Neural cell (in vitro differentiated cells): ENCODE data around the gene TOP2B. TPM values are rescaled to one million over a fixed set of nuclear protein-coding genes. Genes with fewer than 3 reads are reported as not detected.

Experiments used
- H2AFZ ChIP-seq: fragments of 200-600, 300-800 bp; sonication (generic), shearing (Covaris generic); 2 replicates; pipeline ENCODE4 v1.6.0; 2014; ENCODE audit warnings: low read depth, mild to moderate bottlenecking, antibody characterized with exemption, low read length, moderate library complexity
- H3F3A ChIP-seq: fragments of 200-600 bp; shearing (Covaris generic); 2 replicates; pipeline ENCODE4 v1.6.1; 2016; ENCODE audit warnings: mild to moderate bottlenecking, moderate library complexity, mixed read lengths, antibody characterized with exemption, low read length; ENCODE audit not compliant: insufficient read depth, poor library complexity, severe bottlenecking
- H3K27ac ChIP-seq: fragments of 200-600, 300-800 bp; sonication (generic), shearing (Covaris generic); 2 replicates; pipeline ENCODE4 v1.5.1; 2014; ENCODE audit warnings: mild to moderate bottlenecking, low read length, moderate library complexity
- H3K27me3 ChIP-seq: fragments of 300-800, 200-600 bp; sonication (generic), shearing (Covaris generic); 2 replicates; pipeline ENCODE4 v1.6.0; 2014; ENCODE audit warnings: mild to moderate bottlenecking, low read depth, low read length, moderate library complexity; ENCODE audit not compliant: insufficient read depth
- H3K36me3 ChIP-seq: fragments of 300-800, 200-600 bp; sonication (generic), shearing (Covaris generic); 2 replicates; pipeline ENCODE4 v1.5.1; 2014; ENCODE audit warnings: mild to moderate bottlenecking, antibody characterized with exemption, low read length, moderate library complexity; ENCODE audit not compliant: insufficient read depth
- H3K4me2 ChIP-seq: fragments of 300-800, 200-600 bp; sonication (generic), shearing (Covaris generic); 2 replicates; pipeline ENCODE4 v1.6.0; 2014; ENCODE audit warnings: mild to moderate bottlenecking, low read length
- H3K4me3 ChIP-seq: fragments of 300-800, 200-600 bp; sonication (generic), shearing (Covaris generic); 2 replicates; pipeline ENCODE4 v1.5.1; 2014; ENCODE audit warnings: mild to moderate bottlenecking, low read length, moderate library complexity
- H3K79me2 ChIP-seq: fragments of 200-600 bp; shearing (Covaris generic); replicated peaks from 2 replicates; pipeline ENCODE4 v1.6.0; 2014; ENCODE audit warnings: mild to moderate bottlenecking, low read length, moderate library complexity; ENCODE audit not compliant: insufficient read depth
- H3K9ac ChIP-seq: fragments of 300-800, 200-600 bp; sonication (generic), shearing (Covaris generic); 2 replicates; pipeline ENCODE4 v1.6.1; 2016; ENCODE audit warnings: mild to moderate bottlenecking, low read length, mixed read lengths
- H3K9me2 ChIP-seq: fragments of 200-600 bp; shearing (Covaris generic); 2 replicates; pipeline ENCODE4 v1.6.1; 2016; ENCODE audit warnings: mild to moderate bottlenecking, low read length, mixed read lengths; ENCODE audit not compliant: insufficient read depth
- H3K9me3 ChIP-seq: fragments of 200-600, 300-800 bp; sonication (generic), shearing (Covaris generic); 2 replicates; pipeline ENCODE4 v1.6.1; 2016; ENCODE audit warnings: mild to moderate bottlenecking, mixed run types, low read length, moderate library complexity, mixed read lengths
- H4K20me1 ChIP-seq: fragments of 200-600 bp; shearing (Covaris generic); 2 replicates; pipeline ENCODE4 v1.6.1; 2016; ENCODE audit warnings: mild to moderate bottlenecking, mixed run types; ENCODE audit not compliant: insufficient read depth
- CTCF ChIP-seq: fragments of 450-650 bp; IDR thresholded peaks from 2 replicates; pipeline ENCODE4 v1.5.1; 2014; ENCODE audit warnings: antibody characterized with exemption, mild to moderate bottlenecking, moderate library complexity; ENCODE audit not compliant: poor library complexity, severe bottlenecking
- EP300 ChIP-seq: fragments of 450-650 bp; conservative IDR thresholded peaks from 2 replicates; pipeline ENCODE4 v1.6.1; 2014; ENCODE audit warnings: antibody characterized with exemption, mild to moderate bottlenecking, moderate library complexity; ENCODE audit not compliant: poor library complexity, severe bottlenecking
- EZH2 ChIP-seq: fragments of 200-600, 300-800 bp; shearing (Covaris generic), sonication (generic); IDR thresholded peaks from 2 replicates; pipeline ENCODE4 v1.6.1; 2014; ENCODE audit warnings: antibody characterized with exemption, low read length, borderline replicate concordance, mild to moderate bottlenecking; ENCODE audit not compliant: insufficient read depth, poor library complexity, severe bottlenecking
- MXI1 ChIP-seq: fragments of 450-650 bp; conservative IDR thresholded peaks from 2 replicates; pipeline ENCODE4 v1.6.1; 2014; ENCODE audit warnings: antibody characterized with exemption, mild to moderate bottlenecking; ENCODE audit not compliant: poor library complexity, severe bottlenecking
- POLR2AphosphoS5 ChIP-seq: IDR thresholded peaks from 2 replicates; pipeline ENCODE4 v1.6.1; 2012
- RAD21 ChIP-seq: fragments of 450-650 bp; conservative IDR thresholded peaks from 2 replicates; pipeline ENCODE4 v1.6.1; 2014; ENCODE audit warnings: antibody characterized with exemption, mild to moderate bottlenecking, moderate library complexity
- REST ChIP-seq: IDR thresholded peaks from 2 replicates; pipeline ENCODE4 v1.6.1; 2012; ENCODE audit warnings: borderline replicate concordance
- SMC3 ChIP-seq: fragments of 450-650 bp; conservative IDR thresholded peaks from 2 replicates; pipeline ENCODE4 v1.6.1; 2014; ENCODE audit warnings: antibody characterized with exemption, mild to moderate bottlenecking, moderate library complexity; ENCODE audit not compliant: poor library complexity
- TAF1 ChIP-seq: IDR thresholded peaks from 2 replicates; pipeline ENCODE4 v1.6.1; 2012; ENCODE audit warnings: low read depth
- polyA plus RNA-seq: library from polyadenylated mRNA; depleted of rRNA; stranded (reverse); fragments of >200 nt; gene quantifications from 2 replicates; pipeline ENCODE4 v1.2.3, GENCODE V29; 2014

Gene TOP2B
- polyA plus RNA-seq, 1 donor from 2014 or later: 440 TPM

- Histone ChIP-seq H3K27ac (no peak overlapping the region), H3F3A (peaks cover 4% of the 10 kb centered on the region), H3K9me3 (no peaks in the 10 kb centered on the region), H3K4me3 (no peak overlapping the region), H3K4me2 (no peak overlapping the region), H3K79me2 (no peaks in the 10 kb centered on the region), H4K20me1 (no peaks in the 10 kb centered on the region), H3K36me3 (peaks cover 17% of the 10 kb centered on the region), H3K9ac (no peak overlapping the region), H2AFZ (no peak overlapping the region), H3K27me3 (no peaks in the 10 kb centered on the region), H3K9me2 (no peaks in the 10 kb centered on the region)
- no peak for TF ChIP-seq CTCF
- no peak for TF ChIP-seq REST
Measured at GRCh38 chr3:25619382-25619781, 45.3 kb downstream of the TOP2B start.

GRCh38 chr3:25618028-25618427 lies 46.7 kb downstream of the TOP2B start:
- Histone ChIP-seq H3K9me2 (no peaks in the 10 kb centered on the region), H3F3A (peaks cover 4% of the 10 kb centered on the region), H2AFZ (no peak overlapping the region), H3K36me3 (peaks cover 26% of the 10 kb centered on the region), H3K27ac (no peak overlapping the region), H3K4me3 (no peak overlapping the region), H4K20me1 (no peaks in the 10 kb centered on the region), H3K27me3 (no peaks in the 10 kb centered on the region), H3K4me2 (no peak overlapping the region), H3K79me2 (no peaks in the 10 kb centered on the region), H3K9ac (no peak overlapping the region), H3K9me3 (no peaks in the 10 kb centered on the region)
- TF ChIP-seq EZH2: no peak
- TF ChIP-seq REST: no peak
- no peak for TF ChIP-seq RAD21
- no peak for TF ChIP-seq EP300
- TF ChIP-seq CTCF: no peak
- no peak for TF ChIP-seq MXI1
- TF ChIP-seq SMC3: no peak
- no peak for TF ChIP-seq POLR2AphosphoS5
- TF ChIP-seq TAF1: no peak
